HG03354 (cell line): Measurements from ENCODE around the gene NPLOC4.

Experiments used
- ATAC-seq: cut with Tn5 transposase; IDR thresholded peaks from one replicate; pipeline ENCODE4 v1.9.1; 2021; ENCODE audit warnings: mild to moderate bottlenecking; ENCODE audit not compliant: unreplicated experiment, poor library complexity, severe bottlenecking

The NPLOC4 gene

GRCh38 chr17:81574643-81574956 is 62.3 kb downstream of the NPLOC4 start:
- no peak for ATAC-seq

- ATAC-seq = no peak
Observed at GRCh38 chr17:81573794-81574642, 62.9 kb downstream of the NPLOC4 start.

DNA sequence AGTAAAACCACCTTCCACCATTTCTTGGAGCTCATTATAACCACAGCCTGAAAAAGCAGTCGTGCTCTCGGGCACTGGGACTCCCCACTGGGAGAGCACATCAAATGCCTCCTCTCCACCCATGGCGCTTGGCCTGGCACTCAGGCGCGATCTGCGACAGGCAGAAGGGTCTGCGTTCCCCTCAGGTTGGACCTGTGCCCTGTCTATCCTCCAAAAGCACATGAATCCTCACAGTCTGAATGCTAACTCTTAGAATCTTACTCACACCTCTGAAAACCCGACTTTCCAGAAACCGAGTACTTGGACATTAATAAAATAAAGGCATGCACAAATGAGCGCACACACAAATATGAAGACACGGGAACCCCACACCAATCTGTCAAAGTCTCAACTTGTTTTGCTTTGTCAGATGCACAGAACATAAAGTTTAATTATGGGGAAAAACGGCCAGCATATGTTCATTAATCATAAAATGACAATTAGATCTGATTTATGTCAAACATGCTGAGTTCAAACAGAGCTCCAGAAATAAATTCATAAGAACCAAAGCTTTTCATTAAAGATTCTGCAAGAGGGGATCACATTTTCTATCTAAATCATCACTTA is 64.2 kb downstream of the NPLOC4 start:
- ATAC-seq = no peak

GRCh38 chr17:81570964-81571363 is 65.9 kb downstream of the NPLOC4 start:
- no peak for ATAC-seq

GRCh38 chr17:81569986-81570514 is 66.9 kb downstream of the NPLOC4 start:
- ATAC-seq = no peak

DNA sequence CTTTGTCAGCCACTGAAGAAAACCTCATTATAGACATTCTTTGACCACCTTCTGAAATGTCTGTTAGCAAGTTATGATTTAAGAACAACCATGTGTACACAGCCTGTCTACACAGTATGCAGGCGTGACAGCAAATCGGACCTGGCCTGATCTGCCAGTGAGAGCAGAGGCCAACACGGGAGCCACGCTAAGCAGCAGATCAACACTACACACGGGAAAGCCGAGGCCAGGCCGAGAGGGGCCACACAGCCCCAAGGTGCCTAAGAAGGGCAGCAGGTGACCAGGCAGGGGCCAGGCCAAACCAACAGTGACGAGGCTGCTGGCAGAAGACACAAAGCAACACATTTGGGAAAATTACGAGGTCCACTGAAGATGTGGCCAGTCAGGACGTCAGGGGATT is 68.5 kb downstream of the NPLOC4 start:
- no peak for ATAC-seq

- ATAC-seq = no peak
Observed at GRCh38 chr17:81567191-81567590, 69.7 kb downstream of the NPLOC4 start.

- no peak for ATAC-seq
Observed at GRCh38 chr17:81566461-81567126, 70.3 kb downstream of the NPLOC4 start.

GRCh38 chr17:81565231-81565630 is 71.7 kb downstream of the NPLOC4 start:
- ATAC-seq = no peak

GRCh38 chr17:81564778-81565177 is 72.1 kb downstream of the NPLOC4 start:
- ATAC-seq = no peak

- ATAC-seq = no peak
Observed at GRCh38 chr17:81563861-81564586, 72.9 kb downstream of the NPLOC4 start.

DNA sequence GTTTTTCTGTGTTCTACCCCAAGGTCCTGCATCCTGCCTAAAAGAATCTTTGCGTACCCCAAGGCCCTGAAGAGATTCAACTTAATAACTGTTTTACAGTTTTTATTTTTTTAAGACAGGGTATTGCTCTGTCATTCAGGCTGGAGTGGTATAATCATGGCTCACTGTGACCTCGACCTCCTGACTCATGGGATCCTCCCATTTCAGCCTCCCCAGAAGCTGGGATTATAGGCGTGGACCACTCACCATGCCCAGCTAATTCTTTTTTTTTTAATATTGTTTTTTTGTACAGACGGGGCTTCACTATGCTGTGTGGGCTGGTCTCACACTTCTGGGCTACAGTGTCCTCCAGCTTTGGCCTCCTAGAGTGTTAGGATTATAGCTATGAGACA is 75.4 kb downstream of the NPLOC4 start:
- no peak for ATAC-seq

DNA sequence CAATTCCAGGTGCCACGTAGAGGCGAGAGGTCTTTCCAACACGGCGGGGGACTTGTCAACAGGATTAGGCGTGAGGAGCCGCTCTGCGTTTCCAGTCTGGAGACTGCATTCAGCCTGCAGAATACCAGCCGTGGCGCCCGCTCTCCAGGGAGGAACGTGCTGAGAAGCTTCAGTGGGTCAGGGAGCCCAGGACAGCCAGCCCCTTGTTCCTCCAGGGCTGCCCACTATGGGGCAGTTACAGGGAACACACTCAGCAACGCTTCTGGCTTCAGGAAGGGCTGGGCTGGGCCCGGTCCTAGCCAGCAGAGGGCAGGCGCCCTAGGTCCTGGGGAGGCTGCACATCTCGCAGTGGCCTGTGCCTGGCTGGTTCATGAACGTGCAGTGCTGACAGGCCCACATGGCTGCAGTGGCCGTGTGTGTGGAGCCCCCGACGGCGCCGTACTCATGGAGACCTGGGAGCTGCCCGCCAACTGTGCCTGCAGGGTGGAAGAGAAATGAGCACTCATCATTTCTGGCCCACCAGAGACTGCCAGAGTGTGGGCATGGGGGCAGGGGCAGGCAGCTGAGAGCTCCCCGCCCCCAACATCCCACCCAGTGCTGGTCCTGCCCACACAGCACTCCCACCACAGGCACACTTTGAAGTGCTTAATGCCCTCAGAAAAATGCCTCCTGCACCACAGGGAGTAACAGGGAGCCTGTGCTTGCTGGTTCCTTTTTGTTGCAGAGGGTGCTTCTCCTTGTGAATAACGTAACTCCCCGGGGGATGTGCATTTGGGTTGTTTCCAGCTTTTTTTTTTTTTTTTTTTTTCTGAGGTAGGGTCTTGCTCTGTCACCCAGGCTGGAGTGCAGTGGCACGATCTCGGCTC is 77.7 kb downstream of the NPLOC4 start:
- ATAC-seq = no peak

DNA sequence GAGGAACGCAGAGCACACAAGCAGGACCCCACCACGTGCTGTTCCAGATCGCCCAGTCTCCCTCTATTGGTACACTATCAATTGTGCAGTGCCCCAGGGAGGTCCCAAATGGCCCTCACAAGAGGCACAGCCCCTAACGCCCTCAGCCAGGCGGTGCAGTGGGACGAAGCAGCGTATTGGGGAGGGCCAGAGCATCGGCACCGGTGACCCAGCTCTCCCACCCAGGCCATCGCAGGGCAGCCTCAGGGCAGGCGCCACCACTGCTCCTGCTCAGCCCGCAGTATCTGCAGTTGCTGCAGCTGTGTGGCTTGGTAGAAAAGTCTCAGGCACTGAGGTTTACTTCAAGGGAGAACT is 78.8 kb downstream of the NPLOC4 start:
- ATAC-seq = no peak

DNA sequence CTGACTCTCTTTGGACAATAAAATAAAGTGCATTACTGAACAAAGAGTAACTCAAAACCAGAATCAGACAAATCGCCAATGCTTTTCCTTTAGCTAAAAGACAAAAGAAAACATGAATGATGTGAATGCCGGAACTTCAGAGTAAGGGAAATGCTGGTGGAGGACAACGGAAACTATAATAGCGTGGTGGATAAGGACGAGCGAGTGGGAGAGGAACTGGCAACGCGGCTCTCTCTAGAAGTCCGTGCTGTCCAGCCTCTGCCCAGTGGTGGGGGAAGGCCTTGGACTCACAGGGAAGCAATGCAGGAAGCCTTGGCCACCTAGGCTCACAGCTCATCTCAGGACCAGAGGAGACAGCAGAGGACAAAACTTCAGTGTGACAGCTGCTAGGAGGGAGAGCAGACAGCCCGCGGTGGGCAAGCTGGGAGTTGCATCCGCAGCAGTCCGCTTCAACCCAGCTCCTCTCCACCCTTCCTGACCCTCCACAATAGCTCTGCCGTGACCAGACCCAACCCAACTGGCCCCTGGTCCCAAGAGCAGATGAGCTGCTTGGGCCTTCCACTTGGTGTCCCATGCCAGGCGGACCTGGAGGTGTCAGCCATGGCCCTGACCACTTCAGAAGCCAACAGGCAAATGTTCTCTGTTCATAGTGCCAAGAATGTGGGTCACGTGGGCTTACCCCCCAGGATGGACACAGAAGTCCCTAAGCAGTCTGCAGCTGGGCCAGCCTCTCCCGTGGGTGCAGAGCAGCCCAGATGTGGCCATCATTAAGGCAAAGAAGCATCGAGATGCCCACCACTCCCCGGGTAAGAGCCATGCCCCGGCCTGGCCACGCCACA is 79.4 kb downstream of the NPLOC4 start:
- ATAC-seq = no peak

GRCh38 chr17:81556863-81557262 is 80.0 kb downstream of the NPLOC4 start:
- no peak for ATAC-seq

- no peak for ATAC-seq
Observed at GRCh38 chr17:81556175-81556691, 80.7 kb downstream of the NPLOC4 start.

DNA sequence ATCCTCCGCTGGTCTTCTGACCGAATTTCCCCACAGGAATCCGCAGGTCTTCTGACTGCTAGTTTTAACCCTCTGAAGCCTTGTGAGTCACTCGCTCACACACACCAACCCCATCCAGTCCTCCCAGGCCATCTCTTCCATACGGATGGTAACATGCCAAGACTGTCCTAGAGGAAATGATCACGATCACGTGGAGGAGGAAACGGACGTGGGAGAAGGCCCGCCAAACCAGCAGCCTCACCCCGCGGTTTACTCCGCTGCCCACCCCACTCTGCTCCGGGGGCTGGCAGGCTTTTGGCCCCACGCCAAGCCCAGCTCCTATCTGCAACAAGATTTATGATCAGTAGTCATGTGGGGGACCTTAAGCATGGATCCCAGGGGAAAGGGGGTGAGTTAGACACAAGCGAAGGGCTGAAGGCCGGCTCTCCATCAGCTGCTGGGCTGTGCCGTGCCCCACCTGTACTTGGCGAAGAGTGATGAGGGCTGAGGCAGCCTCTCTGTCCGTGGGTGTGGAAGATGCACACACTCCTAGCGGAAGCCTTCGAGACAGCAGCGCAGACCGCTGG is 83.2 kb downstream of the NPLOC4 start:
- no peak for ATAC-seq
